ENCODE measurements around the gene DGKI.

DGKI gene

DNA sequence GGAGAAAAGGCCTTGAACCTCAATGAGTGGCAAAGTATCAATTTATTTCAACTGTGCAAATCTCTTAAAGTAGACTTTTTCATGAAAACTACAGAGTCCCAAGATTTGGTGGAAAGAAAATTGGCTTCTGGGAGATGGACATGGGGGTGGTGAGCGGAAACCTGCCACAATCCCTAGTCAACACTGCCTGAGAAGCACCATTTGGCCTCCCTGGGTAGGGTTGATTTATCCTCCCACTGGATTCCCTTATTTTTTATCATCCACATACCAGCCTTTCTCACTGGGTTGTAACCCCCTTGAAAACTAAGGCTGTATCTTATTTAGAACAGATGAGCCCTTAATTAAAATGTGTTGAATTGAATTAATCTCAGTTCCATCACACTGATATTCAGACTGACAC is 401.5 kb downstream of the DGKI start:
- Histone ChIP-seq H3K27ac (ENCODE audit: low read depth, low read length) (no peak overlapping the region), H3K4me3 (ENCODE audit: low read depth in 1 of 2, low read length in 2 of 2) (no peak overlapping the region), H3K9me3 (ENCODE audit: low read length) (no peaks in the 10 kb centered on the region), H3K9ac (ENCODE audit: low read length) (no peak overlapping the region), H3K27me3 (ENCODE audit: control insufficient read depth in 1 of 2, insufficient read depth in 2 of 2, low read length in 2 of 2) (no peaks in the 10 kb centered on the region), H3K36me3 (ENCODE audit: insufficient read depth, low read length) (no peaks in the 10 kb centered on the region), H3K4me1 (ENCODE audit: insufficient read depth, low read length) (no peaks in the 10 kb centered on the region)

DNA sequence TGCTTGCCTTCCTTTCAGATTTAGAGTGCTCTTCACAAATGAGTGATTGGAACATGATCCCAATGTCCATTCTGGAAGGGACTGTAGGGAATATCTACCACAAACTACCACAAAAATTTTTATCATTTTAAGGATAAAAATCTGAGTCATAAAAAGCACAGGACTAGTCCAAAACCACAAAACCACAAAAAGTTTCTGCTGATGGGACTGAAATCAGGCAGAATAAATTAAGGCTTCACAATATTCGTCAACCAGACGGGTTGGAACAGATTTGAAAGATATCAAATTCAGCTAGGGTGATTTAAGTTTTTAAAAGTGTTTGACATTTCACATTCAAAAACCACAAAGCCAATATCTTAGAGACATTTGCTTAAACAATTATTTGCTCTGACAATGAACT is 403.2 kb downstream of the DGKI start:
- Histone ChIP-seq H3K36me3 (ENCODE audit: insufficient read depth, low read length) (no peaks in the 10 kb centered on the region), H3K9ac (ENCODE audit: low read length) (no peak overlapping the region), H3K4me3 (ENCODE audit: low read depth in 1 of 2, low read length in 2 of 2) (no peak overlapping the region), H3K4me1 (ENCODE audit: insufficient read depth, low read length) (no peaks in the 10 kb centered on the region), H3K27me3 (ENCODE audit: control insufficient read depth in 1 of 2, insufficient read depth in 2 of 2, low read length in 2 of 2) (no peaks in the 10 kb centered on the region), H3K9me3 (ENCODE audit: low read length) (no peaks in the 10 kb centered on the region), H3K27ac (ENCODE audit: low read depth, low read length) (no peak overlapping the region)

DNA sequence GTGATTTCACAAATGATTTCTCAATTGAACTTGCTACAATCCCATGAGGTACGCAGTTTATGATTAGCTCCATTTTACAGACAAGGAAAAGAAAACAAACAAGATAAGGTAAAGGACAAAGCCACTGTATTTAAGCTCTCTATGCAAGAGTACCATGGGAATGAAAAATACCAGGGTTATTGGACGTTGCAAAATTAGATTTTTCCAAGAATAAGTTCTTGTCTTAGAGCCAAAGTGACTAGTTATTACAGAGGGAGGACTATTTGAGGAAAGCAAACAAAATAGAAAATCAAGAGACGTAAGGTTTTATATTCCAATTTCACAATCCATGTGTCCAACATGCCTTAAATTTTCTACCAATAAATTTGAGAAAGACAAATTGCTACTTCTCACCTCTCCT is 405.3 kb downstream of the DGKI start:
- no peaks in the 10 kb centered on the region for H3K36me3 ChIP-seq (ENCODE audit: insufficient read depth, low read length)
- no peak overlapping the region for H3K9ac ChIP-seq (ENCODE audit: low read length)
- H3K4me3 ChIP-seq (ENCODE audit: low read depth in 1 of 2, low read length in 2 of 2): no peak overlapping the region
- no peaks in the 10 kb centered on the region for H3K4me1 ChIP-seq (ENCODE audit: insufficient read depth, low read length)
- H3K27me3 ChIP-seq (ENCODE audit: control insufficient read depth in 1 of 2, insufficient read depth in 2 of 2, low read length in 2 of 2): no peaks in the 10 kb centered on the region
- no peaks in the 10 kb centered on the region for H3K9me3 ChIP-seq (ENCODE audit: low read length)
- no peak overlapping the region for H3K27ac ChIP-seq (ENCODE audit: low read depth, low read length)

DNA sequence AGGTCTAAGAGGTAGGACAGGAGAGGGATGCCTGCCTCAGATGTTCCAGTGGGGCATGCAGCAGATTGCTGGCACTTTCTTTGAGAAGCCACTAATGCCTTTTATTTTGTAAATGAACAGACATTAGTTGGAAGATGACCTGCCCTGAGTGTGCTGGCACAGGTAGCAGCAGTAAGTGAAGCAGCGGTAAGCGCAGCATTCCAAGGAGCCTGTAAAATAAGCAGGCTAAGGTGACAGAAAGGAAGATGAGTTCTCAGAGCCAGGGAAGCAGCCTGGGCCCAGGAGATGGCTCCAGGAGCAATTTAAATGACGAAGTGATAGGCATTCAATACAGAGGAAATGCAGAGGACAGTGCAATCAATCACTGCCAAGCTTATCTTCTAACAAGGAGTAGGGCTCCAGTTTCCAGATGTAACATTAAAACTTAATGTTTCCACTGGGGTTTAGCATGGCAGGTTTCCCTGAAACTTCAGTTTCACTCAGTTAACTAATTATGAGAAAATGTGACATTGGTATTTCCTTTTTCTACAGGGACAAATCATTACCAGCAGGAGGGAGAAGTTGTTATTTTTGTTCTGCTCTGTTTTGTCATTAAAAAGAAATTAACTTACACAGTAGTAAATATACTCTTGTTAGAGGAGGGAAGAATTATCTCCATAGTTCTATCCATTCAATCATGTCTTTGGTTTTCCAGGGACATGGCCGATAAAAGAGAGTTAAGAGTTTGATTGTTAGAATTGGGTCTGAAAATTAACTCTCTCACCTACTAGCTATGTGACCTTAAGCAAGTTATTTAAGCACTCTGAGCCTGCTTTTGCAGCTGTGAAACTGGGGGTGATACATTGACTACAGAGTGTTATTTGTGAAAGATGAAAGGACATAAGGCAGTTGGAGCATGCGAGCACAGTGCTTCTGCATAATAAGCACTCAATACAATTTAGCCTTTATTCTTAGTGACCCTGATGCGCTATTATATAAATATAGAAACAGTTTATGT is 406.6 kb downstream of the DGKI start:
- Histone ChIP-seq H3K4me1 (ENCODE audit: insufficient read depth, low read length) (no peaks in the 10 kb centered on the region), H3K9me3 (ENCODE audit: low read length) (no peaks in the 10 kb centered on the region), H3K27me3 (ENCODE audit: control insufficient read depth in 1 of 2, insufficient read depth in 2 of 2, low read length in 2 of 2) (no peaks in the 10 kb centered on the region), H3K27ac (ENCODE audit: low read depth, low read length) (no peak overlapping the region), H3K9ac (ENCODE audit: low read length) (no peak overlapping the region), H3K4me3 (ENCODE audit: low read depth in 1 of 2, low read length in 2 of 2) (no peak overlapping the region), H3K36me3 (ENCODE audit: insufficient read depth, low read length) (no peaks in the 10 kb centered on the region)

DNA sequence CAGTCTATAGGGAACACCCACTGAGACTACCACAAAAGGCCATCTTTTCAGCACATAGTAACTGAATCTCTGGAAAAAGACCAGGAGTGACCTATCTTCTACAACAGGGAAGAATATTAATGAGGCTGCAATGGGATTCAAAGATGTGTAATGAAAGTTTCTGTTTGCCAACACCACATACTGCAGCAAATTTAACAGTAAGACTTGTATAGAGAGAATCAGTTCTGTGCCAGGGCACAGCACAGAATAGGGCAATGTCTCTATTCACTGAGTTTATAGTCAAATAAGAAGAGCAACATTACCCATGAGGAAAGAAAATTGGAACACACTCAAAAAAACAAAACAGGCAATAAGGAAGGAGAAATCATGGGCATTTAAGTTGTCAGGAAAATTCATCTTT is 411.8 kb downstream of the DGKI start:
- H3K36me3 ChIP-seq (ENCODE audit: insufficient read depth, low read length): no peaks in the 10 kb centered on the region
- H3K27ac ChIP-seq (ENCODE audit: low read depth, low read length): no peak overlapping the region
- H3K4me1 ChIP-seq (ENCODE audit: insufficient read depth, low read length): no peaks in the 10 kb centered on the region
- H3K27me3 ChIP-seq (ENCODE audit: control insufficient read depth in 1 of 2, insufficient read depth in 2 of 2, low read length in 2 of 2): no peaks in the 10 kb centered on the region
- no peak overlapping the region for H3K9ac ChIP-seq (ENCODE audit: low read length)
- H3K4me3 ChIP-seq (ENCODE audit: low read depth in 1 of 2, low read length in 2 of 2): no peak overlapping the region
- no peaks in the 10 kb centered on the region for H3K9me3 ChIP-seq (ENCODE audit: low read length)

DNA sequence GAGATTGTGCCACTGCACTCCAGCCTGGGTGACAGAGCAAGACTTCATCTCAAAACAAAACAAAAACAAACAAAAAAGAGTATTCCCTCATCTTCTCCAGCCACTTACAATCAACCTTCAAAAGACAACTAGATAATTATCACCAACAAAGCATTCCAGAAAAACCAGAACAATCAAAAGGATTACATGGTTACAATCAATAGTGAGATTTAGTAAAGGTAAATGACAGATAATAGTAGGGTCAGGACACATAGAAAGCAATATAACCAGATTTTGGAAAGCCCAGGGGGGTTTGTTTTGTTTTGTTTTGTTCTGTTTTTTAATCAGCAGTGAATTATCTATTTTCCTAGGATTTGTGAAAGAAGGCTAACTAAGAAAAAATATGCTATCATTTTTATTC is 412.2 kb downstream of the DGKI start:
- Histone ChIP-seq H3K27ac (ENCODE audit: low read depth, low read length) (no peak overlapping the region), H3K4me3 (ENCODE audit: low read depth in 1 of 2, low read length in 2 of 2) (no peak overlapping the region), H3K36me3 (ENCODE audit: insufficient read depth, low read length) (no peaks in the 10 kb centered on the region), H3K9ac (ENCODE audit: low read length) (no peak overlapping the region), H3K27me3 (ENCODE audit: control insufficient read depth in 1 of 2, insufficient read depth in 2 of 2, low read length in 2 of 2) (no peaks in the 10 kb centered on the region), H3K9me3 (ENCODE audit: low read length) (no peaks in the 10 kb centered on the region), H3K4me1 (ENCODE audit: insufficient read depth, low read length) (no peaks in the 10 kb centered on the region)

DNA sequence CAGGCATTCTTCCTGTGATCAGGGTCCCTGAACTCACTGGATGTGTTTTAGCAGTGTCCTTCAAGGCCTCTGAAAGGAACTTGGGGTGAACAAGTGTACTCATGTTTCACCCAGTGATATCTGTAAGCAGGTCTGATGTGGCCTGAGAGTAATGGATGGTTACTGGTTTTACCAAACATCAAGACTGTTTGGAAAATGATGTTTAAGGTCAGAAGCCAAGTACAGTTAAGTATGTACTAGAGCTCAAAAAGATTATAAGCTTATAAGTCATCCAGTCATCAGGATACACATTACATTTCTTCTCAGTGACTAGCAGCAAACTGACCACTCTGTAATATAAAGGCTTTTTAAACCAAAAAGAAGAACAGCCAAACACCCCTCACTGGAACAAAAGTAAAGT is 423.5 kb downstream of the DGKI start:
- Histone ChIP-seq H3K27ac (ENCODE audit: low read depth, low read length) (no peak overlapping the region), H3K27me3 (ENCODE audit: control insufficient read depth in 1 of 2, insufficient read depth in 2 of 2, low read length in 2 of 2) (no peaks in the 10 kb centered on the region), H3K4me1 (ENCODE audit: insufficient read depth, low read length) (no peaks in the 10 kb centered on the region), H3K9ac (ENCODE audit: low read length) (no peak overlapping the region), H3K4me3 (ENCODE audit: low read depth in 1 of 2, low read length in 2 of 2) (no peak overlapping the region), H3K36me3 (ENCODE audit: insufficient read depth, low read length) (no peaks in the 10 kb centered on the region), H3K9me3 (ENCODE audit: low read length) (no peaks in the 10 kb centered on the region)

DNA sequence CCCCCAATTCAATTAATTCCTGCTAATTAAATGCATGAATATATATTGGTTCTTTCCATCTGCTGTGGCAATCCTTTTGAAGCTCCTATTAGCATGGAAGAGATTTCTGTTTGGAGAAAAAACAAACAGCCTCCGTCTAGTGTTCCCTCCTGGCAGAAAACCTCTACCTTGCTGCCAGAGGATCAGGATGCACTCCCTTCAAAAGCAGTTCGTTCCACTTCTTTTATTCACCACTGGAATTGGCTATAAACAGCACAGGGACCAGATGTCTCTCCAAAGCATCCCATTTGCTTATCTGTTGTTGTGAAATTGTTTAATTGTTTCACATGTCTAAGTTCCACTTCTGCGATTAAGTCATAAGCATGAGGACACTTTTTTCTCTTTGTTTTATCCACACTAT is 425.4 kb downstream of the DGKI start:
- no peak overlapping the region for H3K4me3 ChIP-seq (ENCODE audit: low read depth in 1 of 2, low read length in 2 of 2)
- H3K36me3 ChIP-seq (ENCODE audit: insufficient read depth, low read length): no peaks in the 10 kb centered on the region
- no peaks in the 10 kb centered on the region for H3K9me3 ChIP-seq (ENCODE audit: low read length)
- H3K4me1 ChIP-seq (ENCODE audit: insufficient read depth, low read length): peaks cover 3% of the 10 kb centered on the region
- H3K9ac ChIP-seq (ENCODE audit: low read length): no peak overlapping the region
- H3K27me3 ChIP-seq (ENCODE audit: control insufficient read depth in 1 of 2, insufficient read depth in 2 of 2, low read length in 2 of 2): no peaks in the 10 kb centered on the region
- no peak overlapping the region for H3K27ac ChIP-seq (ENCODE audit: low read depth, low read length)

DNA sequence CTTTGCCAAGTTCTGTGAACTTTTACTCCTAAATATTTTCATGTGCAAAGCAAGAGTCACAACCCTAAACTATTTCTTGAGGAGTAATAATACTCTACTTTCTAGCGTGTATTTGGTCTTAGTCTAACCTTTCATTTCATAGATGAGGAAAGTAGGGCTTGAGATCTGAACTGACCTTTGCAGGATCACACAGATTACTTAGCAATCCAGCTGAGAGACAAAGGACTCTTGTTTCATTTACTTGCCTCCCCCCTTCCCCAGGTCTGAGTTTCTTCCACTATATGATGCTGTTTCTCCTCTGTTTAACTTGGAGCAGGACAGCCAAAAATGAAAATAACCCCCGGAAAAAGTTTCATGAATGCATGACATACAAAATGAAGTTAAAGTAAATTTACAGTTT is 427.9 kb downstream of the DGKI start:
- no peak overlapping the region for H3K4me3 ChIP-seq (ENCODE audit: low read depth in 1 of 2, low read length in 2 of 2)
- peaks cover 4% of the 10 kb centered on the region for H3K4me1 ChIP-seq (ENCODE audit: insufficient read depth, low read length)
- H3K27ac ChIP-seq (ENCODE audit: low read depth, low read length): no peak overlapping the region
- H3K9me3 ChIP-seq (ENCODE audit: low read length): no peaks in the 10 kb centered on the region
- no peaks in the 10 kb centered on the region for H3K27me3 ChIP-seq (ENCODE audit: control insufficient read depth in 1 of 2, insufficient read depth in 2 of 2, low read length in 2 of 2)
- H3K36me3 ChIP-seq (ENCODE audit: insufficient read depth, low read length): no peaks in the 10 kb centered on the region
- no peak overlapping the region for H3K9ac ChIP-seq (ENCODE audit: low read length)

DNA sequence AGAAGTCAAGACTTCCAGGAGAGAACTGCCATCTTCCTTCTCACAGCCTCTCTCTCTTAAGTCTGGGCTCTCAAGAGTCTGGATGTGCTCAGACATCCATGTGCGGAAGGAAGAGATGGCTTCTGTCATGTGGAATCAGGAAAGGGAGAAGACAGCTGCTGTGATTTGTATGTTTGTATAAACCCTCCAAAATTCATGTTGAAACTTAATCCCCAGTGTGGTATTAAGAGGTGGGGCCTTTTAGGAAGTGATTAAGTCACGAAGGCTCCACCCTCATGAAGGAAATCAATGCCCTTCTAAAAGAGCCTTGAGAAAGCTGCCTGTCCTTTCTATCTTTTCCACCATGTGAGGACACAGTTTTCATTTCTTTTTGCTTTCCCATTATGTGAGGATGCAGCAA is 429.3 kb downstream of the DGKI start:
- H3K36me3 ChIP-seq (ENCODE audit: insufficient read depth, low read length): no peaks in the 10 kb centered on the region

DNA sequence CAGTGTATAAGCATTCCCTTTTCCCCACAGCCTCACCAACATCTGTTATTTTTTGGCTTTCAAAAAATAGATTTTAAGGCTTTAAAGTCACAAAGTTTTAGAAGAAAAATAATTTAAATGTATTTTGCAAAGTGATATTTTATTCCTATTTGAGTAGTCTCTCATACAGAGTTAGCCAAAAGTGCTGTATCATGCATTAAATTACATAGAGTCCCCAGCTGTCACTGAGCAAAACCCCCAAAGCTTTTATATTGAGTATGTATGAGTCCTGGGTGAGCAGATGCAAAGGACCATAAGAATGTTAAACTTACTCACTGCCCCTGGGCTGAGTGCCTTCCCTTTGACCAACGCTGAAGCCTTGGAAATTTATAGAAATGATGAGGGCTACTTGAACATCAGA is 432.9 kb downstream of the DGKI start:
- peaks cover 4% of the 10 kb centered on the region for H3K4me1 ChIP-seq (ENCODE audit: insufficient read depth, low read length)
- no peaks in the 10 kb centered on the region for H3K9me3 ChIP-seq (ENCODE audit: low read length)
- no peaks in the 10 kb centered on the region for H3K27me3 ChIP-seq (ENCODE audit: control insufficient read depth in 1 of 2, insufficient read depth in 2 of 2, low read length in 2 of 2)
- H3K27ac ChIP-seq (ENCODE audit: low read depth, low read length): no peak overlapping the region
- no peak overlapping the region for H3K4me3 ChIP-seq (ENCODE audit: low read depth in 1 of 2, low read length in 2 of 2)
- no peak overlapping the region for H3K9ac ChIP-seq (ENCODE audit: low read length)
- H3K36me3 ChIP-seq (ENCODE audit: insufficient read depth, low read length): no peaks in the 10 kb centered on the region

More for the DNA sequence above, 429.3 kb downstream of the DGKI start:
- peaks cover 4% of the 10 kb centered on the region for H3K4me1 ChIP-seq (ENCODE audit: insufficient read depth, low read length)
- no peak overlapping the region for H3K27ac ChIP-seq (ENCODE audit: low read depth, low read length)
- H3K27me3 ChIP-seq (ENCODE audit: control insufficient read depth in 1 of 2, insufficient read depth in 2 of 2, low read length in 2 of 2): no peaks in the 10 kb centered on the region
- H3K9me3 ChIP-seq (ENCODE audit: low read length): no peaks in the 10 kb centered on the region
- no peak overlapping the region for H3K9ac ChIP-seq (ENCODE audit: low read length)
- H3K4me3 ChIP-seq (ENCODE audit: low read depth in 1 of 2, low read length in 2 of 2): no peak overlapping the region

DNA sequence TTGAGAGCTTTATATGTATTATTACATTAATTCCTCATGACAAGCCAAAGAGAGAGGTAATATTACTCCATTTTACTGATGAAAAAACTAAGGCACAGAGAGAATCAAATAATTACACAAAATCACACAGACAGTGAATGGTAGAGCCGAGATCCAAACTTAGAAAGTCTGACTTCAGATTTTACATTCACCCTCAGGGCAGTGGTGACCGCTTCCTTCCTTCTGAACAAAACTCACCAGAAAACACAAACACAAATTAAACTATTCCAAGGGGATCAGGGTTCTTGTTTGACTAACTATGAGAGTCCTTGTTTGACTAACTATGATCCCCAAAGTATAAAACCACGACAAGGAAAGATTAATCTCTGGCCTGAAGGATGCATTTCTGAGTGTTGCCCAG is 435.3 kb downstream of the DGKI start:
- Histone ChIP-seq H3K9ac (ENCODE audit: low read length) (no peak overlapping the region), H3K4me3 (ENCODE audit: low read depth in 1 of 2, low read length in 2 of 2) (no peak overlapping the region), H3K27me3 (ENCODE audit: control insufficient read depth in 1 of 2, insufficient read depth in 2 of 2, low read length in 2 of 2) (no peaks in the 10 kb centered on the region), H3K27ac (ENCODE audit: low read depth, low read length) (no peak overlapping the region), H3K36me3 (ENCODE audit: insufficient read depth, low read length) (no peaks in the 10 kb centered on the region), H3K9me3 (ENCODE audit: low read length) (no peaks in the 10 kb centered on the region), H3K4me1 (ENCODE audit: insufficient read depth, low read length) (peaks cover 2% of the 10 kb centered on the region)
